NOMO-1 treated with DMSO at 0.1 percent for 48 hours (cell line): Measurements from ENCODE around the gene EFHD2.
"Not testable (repeated sequence)": the region's sequence is repeated elsewhere in the genome, so short reads cannot be mapped to it uniquely, and the experiment has no call there.

Experiments used
- DNase-seq: peaks from one replicate; lab custom pipeline; 2025; ENCODE audit not compliant: unreplicated experiment; lab: John Stamatoyannopoulos, UW

Gene EFHD2

DNA sequence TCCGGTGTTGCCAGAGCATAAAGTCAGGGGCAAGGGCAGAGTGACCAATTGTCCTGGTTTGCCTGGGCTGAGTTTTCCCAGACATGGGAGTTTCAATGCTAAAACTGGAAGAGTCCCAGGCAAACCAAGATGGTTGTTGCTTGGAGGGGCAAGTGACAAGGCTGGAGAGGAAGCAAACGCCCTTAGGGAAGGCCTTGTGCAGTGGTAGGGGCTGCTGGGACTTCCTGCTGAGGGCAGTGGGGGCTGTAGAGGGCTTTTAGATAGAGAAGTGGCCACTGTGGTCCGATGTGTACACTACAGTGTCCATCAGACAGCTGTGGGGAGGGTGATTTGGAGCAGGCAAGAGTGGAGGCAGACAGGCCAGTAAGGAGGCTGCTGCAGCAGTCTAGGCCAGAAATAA lies 39.9 kb downstream of the EFHD2 start:
- DNase-seq, result no peak

DNA sequence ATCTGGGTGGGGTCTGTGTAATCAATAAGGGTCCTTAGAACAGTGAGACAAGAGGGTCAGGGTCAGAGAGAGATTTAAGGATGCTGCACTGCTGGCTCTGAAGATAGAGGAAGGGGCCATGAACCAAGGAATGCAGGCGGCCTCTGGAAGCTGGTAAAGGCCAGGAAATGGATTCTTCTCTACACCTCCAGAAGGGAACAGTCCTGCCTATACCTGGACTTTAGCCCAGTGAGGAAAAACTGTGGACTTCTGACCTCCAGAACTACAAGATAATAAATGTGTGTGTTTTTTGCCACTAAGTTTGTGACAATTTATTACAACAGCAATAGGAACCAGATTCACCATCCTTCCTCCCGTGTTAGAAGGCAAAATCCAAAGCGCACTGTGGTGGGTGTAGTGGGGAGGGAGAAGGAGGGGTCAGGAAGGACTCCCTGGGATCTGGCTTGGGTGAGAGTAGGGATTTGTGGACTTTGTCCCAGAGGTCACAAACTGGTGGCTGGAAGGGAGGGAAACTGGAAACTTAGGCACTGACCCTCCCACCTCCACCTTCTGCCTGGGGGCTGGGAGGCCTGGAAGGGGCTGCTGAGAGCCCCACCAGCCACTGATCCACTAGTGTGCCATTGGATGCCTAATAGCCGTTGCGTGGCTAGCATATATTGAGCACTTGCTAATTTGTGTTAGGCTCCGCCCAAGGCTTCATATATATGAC lies 41.5 kb downstream of the EFHD2 start:
- DNase-seq, result no peak

DNA sequence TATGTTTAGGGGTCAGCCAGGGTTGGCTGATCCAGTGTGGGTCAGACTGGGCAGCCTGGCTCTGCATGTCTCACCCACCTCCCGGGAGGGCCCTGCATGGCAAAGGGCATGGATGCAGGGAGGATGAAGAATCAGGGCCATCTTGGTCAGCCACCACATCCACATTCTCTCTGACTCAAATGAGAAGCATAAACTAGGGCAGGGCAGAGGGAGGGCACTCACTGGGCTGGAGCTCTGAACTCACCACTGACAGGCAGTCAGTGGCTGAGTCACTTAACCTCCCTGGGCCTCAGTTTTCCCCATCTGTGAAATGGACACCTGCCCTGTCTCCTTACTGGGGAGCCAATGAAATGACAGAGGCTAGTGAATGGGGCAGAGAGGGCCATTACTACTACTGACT lies 42.5 kb downstream of the EFHD2 start:
- DNase-seq, result no peak

- DNase-seq, result no peak
Measured at GRCh38 chr1:15452866-15453571, 43.3 kb downstream of the EFHD2 start.

GRCh38 chr1:15453734-15454133 lies 44.0 kb downstream of the EFHD2 start:
- DNase-seq, result no peak

GRCh38 chr1:15454256-15454655 lies 44.6 kb downstream of the EFHD2 start:
- DNase-seq, result peak; percentile 7

- peak; percentile 62 for DNase-seq
Measured at GRCh38 chr1:15455522-15455921, 45.8 kb downstream of the EFHD2 start.

GRCh38 chr1:15456313-15456954 lies 46.7 kb downstream of the EFHD2 start, which contains the start of gene CELA2A:
Gene CELA2A (plus strand): TSS chr1:15456732. CDS start chr1:15456754, 22 bp downstream.
- no peak for DNase-seq

GRCh38 chr1:15457585-15457984 lies 47.9 kb downstream of the EFHD2 start:
- no peak for DNase-seq

DNA sequence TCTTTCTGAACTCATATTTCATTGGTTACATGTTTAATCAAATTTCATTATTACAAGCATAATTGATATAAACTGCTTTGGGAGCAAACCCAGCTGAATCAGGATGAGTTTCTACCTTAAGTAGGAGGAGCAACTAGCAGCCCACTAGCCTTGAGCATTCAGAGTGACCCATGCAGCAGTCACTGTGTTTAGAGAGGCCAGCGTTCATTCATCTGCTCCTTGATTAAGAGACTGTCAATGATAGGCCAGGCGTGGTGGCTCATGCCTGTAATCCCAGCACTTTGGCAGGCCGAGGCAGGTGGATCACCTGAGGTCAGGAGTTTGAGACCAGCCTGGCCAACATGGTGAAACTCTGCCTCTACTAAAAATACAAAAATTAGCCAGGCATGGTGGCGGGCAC lies 48.7 kb downstream of the EFHD2 start:
- not testable (repeated sequence) for DNase-seq

DNA sequence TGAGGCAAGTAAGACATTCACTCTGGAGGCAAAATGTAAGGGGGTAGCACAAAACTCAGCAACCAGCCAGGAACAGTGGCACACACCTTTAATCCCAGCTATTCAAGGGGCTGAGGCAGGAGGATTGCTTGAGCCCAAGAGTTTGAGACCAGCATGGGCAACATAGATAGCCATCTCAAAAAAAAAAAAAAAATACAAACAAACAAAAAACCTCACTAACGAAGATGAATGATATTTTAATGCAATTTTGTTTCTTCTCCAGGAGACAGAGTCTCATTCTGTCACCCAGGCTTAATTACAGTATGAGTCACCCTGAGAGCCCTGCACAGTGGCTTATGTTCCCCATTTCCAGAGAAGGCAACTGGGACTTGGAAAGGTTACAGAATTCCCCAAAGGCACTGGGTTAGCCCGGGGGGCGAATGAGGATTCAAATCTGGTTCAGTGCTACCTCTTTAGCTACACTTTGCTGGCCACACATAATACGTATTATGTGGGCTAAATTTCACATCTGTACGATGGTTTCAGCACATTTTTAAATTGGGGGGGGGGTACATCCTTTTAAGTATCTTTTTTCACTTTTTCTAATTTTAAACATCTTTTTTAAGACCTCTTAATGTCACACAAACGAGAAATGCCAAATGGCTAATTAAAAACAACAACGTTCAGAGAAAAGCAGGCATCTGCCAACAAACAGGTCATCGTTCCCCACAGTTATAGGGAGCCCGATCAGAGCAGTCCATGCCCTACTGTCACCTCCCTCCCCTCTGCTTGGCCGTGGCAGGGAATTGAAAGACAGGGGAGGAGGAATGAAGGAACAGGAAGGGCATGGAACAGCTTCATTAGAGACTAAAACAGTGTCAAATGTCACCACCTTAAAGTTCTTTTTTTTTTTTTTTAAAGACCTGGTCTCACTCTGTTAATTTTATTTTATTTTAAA lies 50.4 kb downstream of the EFHD2 start:
- peak; percentile 44 for DNase-seq

DNA sequence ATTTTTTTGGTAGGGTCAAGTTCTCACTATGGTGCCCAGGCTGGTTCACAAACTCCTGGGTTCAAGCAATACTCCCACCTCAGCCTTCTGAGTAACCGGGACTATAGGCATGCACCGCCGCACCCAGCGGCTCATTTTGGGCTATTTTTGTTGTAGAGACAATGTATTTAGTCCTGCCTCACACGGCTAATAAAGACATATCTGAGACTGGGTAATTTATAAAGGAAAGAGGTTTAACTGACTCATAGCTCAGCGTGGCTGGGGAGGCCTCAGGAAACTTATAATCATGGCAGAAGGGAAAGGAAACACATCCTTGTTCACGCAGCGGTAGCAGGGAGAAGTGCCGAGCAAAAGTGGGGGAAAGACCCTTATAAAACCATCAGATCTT lies 51.0 kb downstream of the EFHD2 start:
- DNase-seq, result no peak

DNA sequence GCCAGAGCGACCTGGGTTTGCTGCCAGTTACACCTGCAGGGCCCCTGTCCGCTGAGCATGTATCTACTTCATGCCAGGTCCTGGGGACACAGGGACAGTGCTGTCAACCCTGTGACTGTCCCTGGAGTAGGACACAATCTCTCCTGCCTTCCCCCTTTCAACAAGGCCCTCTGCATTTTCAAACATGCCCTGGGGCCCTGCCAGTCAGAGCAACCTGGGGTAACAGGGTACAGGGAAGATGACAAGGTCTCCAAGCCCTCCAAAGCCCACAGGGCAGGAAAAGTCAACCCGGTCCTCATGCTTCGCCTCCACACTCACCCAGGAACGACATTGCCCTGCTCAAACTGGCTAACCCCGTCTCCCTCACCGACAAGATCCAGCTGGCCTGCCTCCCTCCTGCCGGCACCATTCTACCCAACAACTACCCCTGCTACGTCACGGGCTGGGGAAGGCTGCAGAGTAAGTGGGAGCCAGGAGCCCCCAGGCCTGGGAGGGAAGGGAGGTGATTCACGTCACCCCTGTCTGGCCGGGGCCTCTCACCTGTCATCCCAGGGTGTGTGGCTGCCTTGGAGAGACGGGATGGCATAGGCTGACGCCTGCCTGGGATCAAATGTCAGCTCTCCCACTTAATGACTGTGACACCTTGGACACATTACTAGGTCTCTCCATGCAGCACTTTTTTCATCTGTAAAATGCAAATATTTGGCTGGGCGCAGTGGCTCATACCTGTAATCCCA lies 53.5 kb downstream of the EFHD2 start:
- DNase-seq, result not testable (repeated sequence)

GRCh38 chr1:15463926-15464322 lies 54.2 kb downstream of the EFHD2 start:
- DNase-seq, result not testable (repeated sequence)

GRCh38 chr1:15465674-15466073 lies 56.0 kb downstream of the EFHD2 start:
- peak; percentile 20 for DNase-seq

GRCh38 chr1:15466955-15467625 lies 57.4 kb downstream of the EFHD2 start:
- not testable (repeated sequence) for DNase-seq

- no peak for DNase-seq
Measured at GRCh38 chr1:15468145-15468544, 58.5 kb downstream of the EFHD2 start.

DNA sequence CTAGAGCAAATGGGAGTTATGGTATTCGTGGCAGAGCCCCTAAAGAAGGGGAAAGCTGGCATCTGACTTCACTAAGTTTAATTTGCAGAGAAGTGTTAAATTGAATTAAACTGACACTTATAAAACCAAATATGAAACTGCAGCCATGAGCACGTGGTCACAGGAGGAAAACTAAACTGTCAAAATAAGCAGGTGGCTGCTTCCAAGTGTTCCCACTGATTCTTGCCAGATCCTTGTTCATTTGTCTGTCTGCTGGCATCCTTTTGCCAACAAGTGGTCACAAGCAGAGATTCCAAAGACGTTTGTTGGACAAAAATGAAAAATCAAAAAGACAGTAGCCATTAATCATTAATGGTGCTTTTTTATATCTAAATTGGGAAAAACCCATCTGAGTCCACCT lies 59.7 kb downstream of the EFHD2 start:
- DNase-seq, result no peak

- DNase-seq, result not testable (repeated sequence)
Measured at GRCh38 chr1:15469821-15470448, 60.2 kb downstream of the EFHD2 start.
